ENCODE results near the gene JAM3.
A peak's percentile ranks its signal among the peaks of the same experiment; 100 is the strongest.

Gene JAM3

GRCh38 chr11:134131628-134132244 lies 62.9 kb downstream of the JAM3 start:
- no peak for DNase-seq (ENCODE audit: low read depth in 2 of 2)
- TF ChIP-seq, protein P1, sequence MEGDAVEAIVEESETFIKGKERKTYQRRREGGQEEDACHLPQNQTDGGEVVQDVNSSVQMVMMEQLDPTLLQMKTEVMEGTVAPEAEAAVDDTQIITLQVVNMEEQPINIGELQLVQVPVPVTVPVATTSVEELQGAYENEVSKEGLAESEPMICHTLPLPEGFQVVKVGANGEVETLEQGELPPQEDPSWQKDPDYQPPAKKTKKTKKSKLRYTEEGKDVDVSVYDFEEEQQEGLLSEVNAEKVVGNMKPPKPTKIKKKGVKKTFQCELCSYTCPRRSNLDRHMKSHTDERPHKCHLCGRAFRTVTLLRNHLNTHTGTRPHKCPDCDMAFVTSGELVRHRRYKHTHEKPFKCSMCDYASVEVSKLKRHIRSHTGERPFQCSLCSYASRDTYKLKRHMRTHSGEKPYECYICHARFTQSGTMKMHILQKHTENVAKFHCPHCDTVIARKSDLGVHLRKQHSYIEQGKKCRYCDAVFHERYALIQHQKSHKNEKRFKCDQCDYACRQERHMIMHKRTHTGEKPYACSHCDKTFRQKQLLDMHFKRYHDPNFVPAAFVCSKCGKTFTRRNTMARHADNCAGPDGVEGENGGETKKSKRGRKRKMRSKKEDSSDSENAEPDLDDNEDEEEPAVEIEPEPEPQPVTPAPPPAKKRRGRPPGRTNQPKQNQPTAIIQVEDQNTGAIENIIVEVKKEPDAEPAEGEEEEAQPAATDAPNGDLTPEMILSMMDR (IDR thresholded peaks at IDR 0.05; ENCODE audit: low read depth, low read length), result no peak
- H3K4me3 ChIP-seq (replicated peaks in 1 of 2; ENCODE audit: low read depth in 2 of 2, low read length in 2 of 2), result no peak overlapping the region

GRCh38 chr11:134132808-134133207 lies 63.9 kb downstream of the JAM3 start:
- TF ChIP-seq, protein P1 (IDR thresholded peaks at IDR 0.05; ENCODE audit: low read depth, low read length), result no peak
- no peak overlapping the region for H3K4me3 ChIP-seq (replicated peaks in 1 of 2; ENCODE audit: low read depth in 2 of 2, low read length in 2 of 2)
- DNase-seq (ENCODE audit: low read depth in 2 of 2), result peak in 1 of 2 donors; percentile 27

DNA sequence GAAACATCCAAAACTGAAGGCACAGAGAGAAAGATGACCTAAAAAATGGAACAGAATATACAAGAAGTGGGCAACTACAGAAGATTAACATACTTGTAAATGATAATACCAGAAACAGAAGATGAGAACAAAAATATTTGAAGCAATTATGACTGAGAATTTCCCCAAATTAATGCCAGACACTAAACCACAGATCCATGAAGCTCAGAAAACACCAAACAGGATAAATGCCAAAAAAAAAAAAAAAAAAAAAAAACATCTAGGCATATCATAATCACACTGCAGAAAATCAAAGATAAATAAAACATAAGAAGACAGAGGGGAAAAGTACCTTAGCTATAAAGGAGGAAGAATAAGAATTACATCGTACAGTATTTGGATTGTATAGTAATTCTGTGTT lies 65.3 kb downstream of the JAM3 start:
- no peak for DNase-seq (ENCODE audit: low read depth in 2 of 2)
- TF ChIP-seq, protein P1 (IDR thresholded peaks at IDR 0.05; ENCODE audit: low read depth, low read length), result no peak

DNA sequence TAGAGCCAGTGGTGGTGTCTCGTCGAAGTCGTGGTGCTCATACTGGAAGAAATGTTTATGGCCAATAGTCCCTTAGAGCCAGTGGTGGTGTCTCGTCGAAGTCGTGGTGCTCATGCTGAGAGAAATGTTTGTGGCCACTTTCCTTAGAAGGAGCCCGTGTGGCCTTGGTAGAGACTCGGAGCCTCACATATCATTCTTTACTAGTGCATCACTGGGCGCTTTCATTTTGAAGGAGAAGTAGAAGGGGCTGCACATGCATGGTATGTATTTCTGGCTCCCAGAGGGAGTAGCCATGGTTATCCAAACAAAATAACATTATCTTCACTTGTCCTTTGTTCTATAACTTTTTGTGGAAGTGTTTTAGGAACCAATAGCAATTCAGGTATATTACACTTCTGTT lies 69.5 kb downstream of the JAM3 start:
- TF ChIP-seq, protein P1 (IDR thresholded peaks at IDR 0.05; ENCODE audit: low read depth, low read length), result no peak
- no peak overlapping the region for H3K4me3 ChIP-seq (replicated peaks in 1 of 2; ENCODE audit: low read depth in 2 of 2, low read length in 2 of 2)
- DNase-seq (ENCODE audit: low read depth in 2 of 2), result no peak

More for the DNA sequence above, 65.3 kb downstream of the JAM3 start:
- no peak overlapping the region for H3K4me3 ChIP-seq (replicated peaks in 1 of 2; ENCODE audit: low read depth in 2 of 2, low read length in 2 of 2)

GRCh38 chr11:134139303-134139872 lies 70.5 kb downstream of the JAM3 start:
- no peak for DNase-seq (ENCODE audit: low read depth in 2 of 2)
- TF ChIP-seq, protein P1 (IDR thresholded peaks at IDR 0.05; ENCODE audit: low read depth, low read length), result no peak
- H3K4me3 ChIP-seq (replicated peaks in 1 of 2; ENCODE audit: low read depth in 2 of 2, low read length in 2 of 2), result no peak overlapping the region

DNA sequence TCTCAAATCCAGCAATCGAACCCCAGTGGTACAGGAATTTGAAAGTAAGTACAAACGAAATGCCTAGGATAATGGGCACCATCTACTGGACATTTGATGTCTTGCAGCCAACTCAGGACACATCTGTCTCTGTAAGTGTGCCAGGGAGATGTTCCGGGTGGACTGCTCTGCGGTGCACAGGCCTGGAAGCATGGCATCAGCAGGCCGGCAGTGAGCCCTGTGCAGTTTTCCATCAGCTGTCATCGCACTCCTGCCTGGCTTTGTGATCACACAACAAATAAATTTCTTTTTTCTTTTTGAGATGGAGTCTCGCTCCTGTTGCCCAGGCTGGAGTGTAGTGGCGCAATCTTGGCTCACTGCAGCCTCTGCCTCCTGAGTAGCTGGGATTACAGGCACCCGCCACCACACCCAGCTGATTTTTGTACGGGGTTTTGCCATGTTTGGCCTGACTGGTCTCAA lies 71.0 kb downstream of the JAM3 start:
- peak; percentile 91 for DNase-seq (ENCODE audit: low read depth in 2 of 2)
- TF ChIP-seq, protein P1 (IDR thresholded peaks at IDR 0.05; ENCODE audit: low read depth, low read length), result peak; percentile 91
- no peak overlapping the region for H3K4me3 ChIP-seq (replicated peaks in 1 of 2; ENCODE audit: low read depth in 2 of 2, low read length in 2 of 2)

Data from cardiac fibroblast (primary cell).